GM23338 (cell line): ENCODE data around the gene RNF152. TPM values are rescaled to one million over a fixed set of nuclear protein-coding genes. Genes with fewer than 3 reads are reported as not detected.

ENCODE experiments used
- ATAC-seq: fragments of 200-7000 bp; cut with Tn5 transposase; 3 replicates; pipeline ENCODE4 v1.9.1; 2020
- DNase-seq: peaks from one replicate; pipeline ENCODE4 v3.0.0-alpha.2; 2015; ENCODE audit warnings: low spot score
- H2AFZ ChIP-seq: fragments of 200-600 bp; sonication (generic); 2 replicates; pipeline ENCODE4 v1.8.0; 2016; ENCODE audit warnings: antibody characterized with exemption, mild to moderate bottlenecking, moderate library complexity
- H3F3A ChIP-seq: fragments of 200-600 bp; sonication (generic); replicated peaks from 2 replicates; pipeline ENCODE4 v1.8.0; 2017; ENCODE audit warnings: antibody characterized with exemption, mixed run types, low read depth
- H3K27ac ChIP-seq: fragments of 200-600 bp; sonication (generic); 2 replicates; pipeline ENCODE4 v1.6.1; 2016; ENCODE audit warnings: low read depth
- H3K27me3 ChIP-seq: fragments of 200-600 bp; sonication (generic); 2 replicates; pipeline ENCODE4 v1.8.0; 2016; ENCODE audit warnings: mild to moderate bottlenecking, mixed run types, moderate library complexity; ENCODE audit not compliant: insufficient read depth
- H3K36me3 ChIP-seq: fragments of 200-600 bp; sonication (generic); 2 replicates; pipeline ENCODE4 v1.8.0; 2016; ENCODE audit warnings: mild to moderate bottlenecking; ENCODE audit not compliant: insufficient read depth
- H3K4me1 ChIP-seq: fragments of 200-600 bp; sonication (generic); 2 replicates; pipeline ENCODE4 v1.8.0; 2016; ENCODE audit warnings: mild to moderate bottlenecking, moderate library complexity; ENCODE audit not compliant: insufficient read depth
- H3K4me2 ChIP-seq: fragments of 200-600 bp; sonication (generic); 2 replicates; pipeline ENCODE4 v1.7.1; 2017; ENCODE audit warnings: mixed run types
- H3K4me3 ChIP-seq: fragments of 200-600 bp; sonication (generic); 2 replicates; pipeline ENCODE4 v1.6.1; 2016; ENCODE audit warnings: mixed run types
- H3K79me2 ChIP-seq: fragments of 200-600 bp; sonication (generic); replicated peaks from 2 replicates; pipeline ENCODE4 v1.8.0; 2017; ENCODE audit warnings: mild to moderate bottlenecking; ENCODE audit not compliant: insufficient read depth
- H3K9me2 ChIP-seq: fragments of 200-600 bp; sonication (generic); 2 replicates; pipeline ENCODE4 v1.8.0; 2017; ENCODE audit not compliant: insufficient read depth
- H4K20me1 ChIP-seq: fragments of 200-600 bp; sonication (generic); replicated peaks from 2 replicates; pipeline ENCODE4 v1.8.0; 2017; ENCODE audit warnings: mild to moderate bottlenecking; ENCODE audit not compliant: insufficient read depth
- H3K27ac Mint-ChIP-seq: 2 replicates; pipeline ENCODE4 v1.8.0; 2020; ENCODE audit warnings: inconsistent platforms, mild to moderate bottlenecking, moderate library complexity, mixed read lengths
- H3K27me3 Mint-ChIP-seq: 3 replicates; pipeline ENCODE4 v1.8.0; 2022; ENCODE audit warnings: low read depth, mild to moderate bottlenecking, moderate library complexity, mixed read lengths, inconsistent platforms; ENCODE audit not compliant: insufficient read depth, poor library complexity
- H3K36me3 Mint-ChIP-seq: 3 replicates; pipeline ENCODE4 v1.8.0; 2021; ENCODE audit warnings: low read depth, mild to moderate bottlenecking, inconsistent platforms, moderate library complexity, mixed read lengths
- H3K4me1 Mint-ChIP-seq: 3 replicates; pipeline ENCODE4 v1.8.0; 2020; ENCODE audit warnings: mild to moderate bottlenecking, inconsistent platforms, mixed read lengths
- H3K4me3 Mint-ChIP-seq: 3 replicates; pipeline ENCODE4 v1.8.0; 2021; ENCODE audit warnings: moderate library complexity, mild to moderate bottlenecking, inconsistent platforms, mixed read lengths
- H3K9me3 Mint-ChIP-seq: 3 replicates; pipeline ENCODE4 v1.8.0; 2020; ENCODE audit warnings: moderate library complexity, mild to moderate bottlenecking, inconsistent platforms, mixed read lengths
- CREB1 ChIP-seq: fragments of 250-450 bp; sonication (Bioruptor Pico); IDR thresholded peaks from 2 replicates; pipeline ENCODE4 v1.5.0; 2020; ENCODE audit warnings: low read depth, mild to moderate bottlenecking, moderate library complexity
- ETS1 ChIP-seq: IDR thresholded peaks from 2 replicates; pipeline ENCODE4 v1.6.1; 2016; ENCODE audit warnings: antibody characterized with exemption
- EZH2 ChIP-seq: fragments of 200-600 bp; sonication (generic); IDR thresholded peaks from one replicate; pipeline ENCODE4 v1.8.0; 2017; ENCODE audit warnings: antibody characterized with exemption, mild to moderate bottlenecking, low read depth; ENCODE audit not compliant: unreplicated experiment
- EZH2phosphoT487 ChIP-seq: fragments of 200-600 bp; sonication (generic); IDR thresholded peaks from one replicate; pipeline ENCODE4 v1.8.1; 2018; ENCODE audit warnings: antibody characterized with exemption; ENCODE audit not compliant: unreplicated experiment
- NANOG ChIP-seq: IDR thresholded peaks from 2 replicates; pipeline ENCODE4 v1.6.1; 2016; ENCODE audit warnings: antibody characterized with exemption, borderline replicate concordance
- POLR2AphosphoS5 ChIP-seq: IDR thresholded peaks from 2 replicates; pipeline ENCODE4 v1.6.1; 2016; ENCODE audit warnings: antibody characterized with exemption, low read depth
- STAT1 ChIP-seq: IDR thresholded peaks from one replicate; pipeline ENCODE4 v1.6.1; 2016; ENCODE audit warnings: antibody characterized with exemption; ENCODE audit not compliant: unreplicated experiment
- ZNF114 ChIP-seq: fragments of 250-450 bp; sonication (Bioruptor Pico); IDR thresholded peaks from 2 replicates; pipeline ENCODE4 v1.5.0; 2020; ENCODE audit warnings: mild to moderate bottlenecking, moderate library complexity
- ZNF331 ChIP-seq: fragments of 250-450 bp; sonication (Bioruptor Pico); IDR thresholded peaks from 2 replicates; pipeline ENCODE4 v1.5.0; 2020; ENCODE audit warnings: low read depth, mild to moderate bottlenecking, moderate library complexity
- ZNF462 ChIP-seq: fragments of 250-450 bp; sonication (Bioruptor Pico); IDR thresholded peaks from 2 replicates; pipeline ENCODE4 v1.5.0; 2020; ENCODE audit warnings: mild to moderate bottlenecking, moderate library complexity
- polyA plus RNA-seq: library from polyadenylated mRNA; unstranded; fragments of >200 nt; fragmentation: Nextera tagmentation; extraction: Ambion mirVana; gene quantifications from 2 replicates; pipeline ENCODE4 v1.2.1, GENCODE V29; 2016
- total RNA-seq: library from RNA; depleted of rRNA; stranded (reverse); fragments of >200 nt; shearing (Covaris generic); gene quantifications from 2 replicates; pipeline ENCODE4 v1.2.3, GENCODE V29; 2014
- TF ChIP-seq, protein P1 (sequence below), 2 experiments: fragments of 200-600 bp in 1 of 2; sonication (generic) in 1 of 2; conservative IDR thresholded peaks; 2 replicates each; pipeline versions ENCODE4 v1.5.1 to v1.6.1; 2016 to 2017; ENCODE audit warnings: antibody characterized with exemption in 2 of 2, low read depth in 2 of 2, mild to moderate bottlenecking in 2 of 2, moderate library complexity in 1 of 2

RNF152 gene
- total and polyA plus RNA-seq, 2 experiments from 2014 or later: 1.2 to 2.9 TPM

GRCh38 chr18:61847164-61847791 is 45.5 kb downstream of the RNF152 start:
- Histone ChIP-seq H3K9me2 (no peaks in the 10 kb centered on the region), H3K27me3 (no peaks in the 10 kb centered on the region), H3K79me2 (no peaks in the 10 kb centered on the region), H3K4me2 (no peak overlapping the region), H3K4me3 (no peak overlapping the region), H4K20me1 (no peaks in the 10 kb centered on the region), H3K4me1 (no peaks in the 10 kb centered on the region), H3F3A (no peaks in the 10 kb centered on the region), H2AFZ (no peak overlapping the region), H3K36me3 (no peaks in the 10 kb centered on the region), H3K27ac (no peak overlapping the region)
- Mint-ChIP-seq H3K9me3 (no peaks in the 10 kb centered on the region), H3K27me3 (no peaks in the 10 kb centered on the region), H3K36me3 (no peaks in the 10 kb centered on the region), H3K4me1 (peaks cover 6% of the 10 kb centered on the region), H3K27ac (no peak overlapping the region), H3K4me3 (no peak overlapping the region)
- ATAC-seq (no peak), DNase-seq (no peak)
- no peak for TF ChIP-seq ZNF331 (CRISPR knock-in tag)
- no peak for TF ChIP-seq ETS1
- TF ChIP-seq NANOG: no peak
- TF ChIP-seq, protein P1, sequence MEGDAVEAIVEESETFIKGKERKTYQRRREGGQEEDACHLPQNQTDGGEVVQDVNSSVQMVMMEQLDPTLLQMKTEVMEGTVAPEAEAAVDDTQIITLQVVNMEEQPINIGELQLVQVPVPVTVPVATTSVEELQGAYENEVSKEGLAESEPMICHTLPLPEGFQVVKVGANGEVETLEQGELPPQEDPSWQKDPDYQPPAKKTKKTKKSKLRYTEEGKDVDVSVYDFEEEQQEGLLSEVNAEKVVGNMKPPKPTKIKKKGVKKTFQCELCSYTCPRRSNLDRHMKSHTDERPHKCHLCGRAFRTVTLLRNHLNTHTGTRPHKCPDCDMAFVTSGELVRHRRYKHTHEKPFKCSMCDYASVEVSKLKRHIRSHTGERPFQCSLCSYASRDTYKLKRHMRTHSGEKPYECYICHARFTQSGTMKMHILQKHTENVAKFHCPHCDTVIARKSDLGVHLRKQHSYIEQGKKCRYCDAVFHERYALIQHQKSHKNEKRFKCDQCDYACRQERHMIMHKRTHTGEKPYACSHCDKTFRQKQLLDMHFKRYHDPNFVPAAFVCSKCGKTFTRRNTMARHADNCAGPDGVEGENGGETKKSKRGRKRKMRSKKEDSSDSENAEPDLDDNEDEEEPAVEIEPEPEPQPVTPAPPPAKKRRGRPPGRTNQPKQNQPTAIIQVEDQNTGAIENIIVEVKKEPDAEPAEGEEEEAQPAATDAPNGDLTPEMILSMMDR (conservative IDR thresholded peaks at IDR 0.05; ENCODE audit: low read depth in 2 of 2): no peak
- TF ChIP-seq EZH2phosphoT487: no peak
- TF ChIP-seq EZH2: no peak
- no peak for TF ChIP-seq ZNF114 (CRISPR knock-in tag)
- TF ChIP-seq STAT1: no peak
- TF ChIP-seq CREB1: no peak
- TF ChIP-seq POLR2AphosphoS5: no peak
- no peak for TF ChIP-seq ZNF462 (CRISPR knock-in tag)
